IgD-negative memory B cell (primary cell): ENCODE data around the gene DMRTB1. TPM values are rescaled to one million over a fixed set of nuclear protein-coding genes. Genes with fewer than 3 reads are reported as not detected.
A peak's percentile ranks its signal among the peaks of the same experiment; 100 is the strongest.

Experiments
- H3K27ac Mint-ChIP-seq, 3 donors: one replicate each; pipeline ENCODE4 v1.8.0; 2020 to 2022; ENCODE audit warnings: mild to moderate bottlenecking in 3 of 3, mixed read lengths in 3 of 3, moderate library complexity in 1 of 3
- H3K27me3 Mint-ChIP-seq: one replicate; pipeline ENCODE4 v1.8.0; 2021; ENCODE audit warnings: mixed read lengths
- H3K36me3 Mint-ChIP-seq: one replicate; pipeline ENCODE4 v1.8.0; 2020; ENCODE audit warnings: mild to moderate bottlenecking, mixed read lengths
- H3K4me1 Mint-ChIP-seq, 3 donors: one replicate each; pipeline ENCODE4 v1.8.0; 2020 to 2022; ENCODE audit warnings: mixed read lengths in 3 of 3, mild to moderate bottlenecking in 1 of 3
- H3K4me3 Mint-ChIP-seq, 4 donors: one replicate each; pipeline ENCODE4 v1.8.0; 2020 to 2022; ENCODE audit warnings: mild to moderate bottlenecking in 4 of 4, mixed read lengths in 4 of 4, moderate library complexity in 3 of 4
- H3K9me3 Mint-ChIP-seq, 3 donors: one replicate each; pipeline ENCODE4 v1.8.0; 2020 to 2021; ENCODE audit warnings: mixed read lengths in 3 of 3, mild to moderate bottlenecking in 1 of 3
- polyA plus RNA-seq: library from polyadenylated mRNA; unstranded; fragments of 300-500 nt; fragmentation: Illumina TruSeq; gene quantifications from one replicate; pipeline ENCODE4 v1.2.3, GENCODE V29; 2021

The DMRTB1 gene
- not detected for polyA plus RNA-seq

- no peak within 1 kb of the TSS for H3K27ac Mint-ChIP-seq
- no peak within 1 kb of the TSS for H3K4me3 Mint-ChIP-seq
- peaks cover 0 to 2% (median 0%) of the 10 kb centered on the region in 3 donors for H3K9me3 Mint-ChIP-seq
- no peaks in the 10 kb centered on the region for H3K4me1 Mint-ChIP-seq
- no peaks in the 10 kb centered on the region for H3K36me3 Mint-ChIP-seq
- peaks cover 3% of the 10 kb centered on the region for H3K27me3 Mint-ChIP-seq
These were observed at the start of gene DMRTB1 for GRCh38 chr1:53459321-53460175. TSS of gene DMRTB1 (plus strand) at chr1:53459399. CDS start at chr1:53459454, 55 bp downstream.

GRCh38 chr1:53409695-53410094 lies 49.5 kb upstream of the DMRTB1 start:
- no peaks in the 10 kb centered on the region for H3K9me3 Mint-ChIP-seq
- H3K27ac Mint-ChIP-seq: peak overlapping the region in 1 of 3 donors; percentile 65
- no peaks in the 10 kb centered on the region for H3K36me3 Mint-ChIP-seq
- peak overlapping the region in 1 of 4 donors; percentile 25 for H3K4me3 Mint-ChIP-seq
- H3K27me3 Mint-ChIP-seq: peaks cover 15% of the 10 kb centered on the region
- H3K4me1 Mint-ChIP-seq: peaks cover 0 to 8% (median 3%) of the 10 kb centered on the region in 3 donors

GRCh38 chr1:53410100-53410541 lies 49.1 kb upstream of the DMRTB1 start:
- Mint-ChIP-seq H3K9me3 (no peaks in the 10 kb centered on the region), H3K36me3 (no peaks in the 10 kb centered on the region), H3K27me3 (peaks cover 18% of the 10 kb centered on the region), H3K27ac (peak overlapping the region in 1 of 3 donors; percentile 65), H3K4me1 (peaks cover 0 to 8% (median 3%) of the 10 kb centered on the region in 3 donors), H3K4me3 (peak overlapping the region in 1 of 4 donors; percentile 20)

- Mint-ChIP-seq H3K9me3 (no peaks in the 10 kb centered on the region), H3K36me3 (no peaks in the 10 kb centered on the region), H3K27me3 (peaks cover 18% of the 10 kb centered on the region), H3K27ac (no peak overlapping the region), H3K4me1 (peaks cover 0 to 8% (median 3%) of the 10 kb centered on the region in 3 donors), H3K4me3 (no peak overlapping the region)
These were observed 48.5 kb upstream of the DMRTB1 start for GRCh38 chr1:53410701-53411100.

GRCh38 chr1:53411541-53412152 lies 47.6 kb upstream of the DMRTB1 start:
- no peak overlapping the region for H3K4me3 Mint-ChIP-seq
- H3K27ac Mint-ChIP-seq: no peak overlapping the region
- H3K4me1 Mint-ChIP-seq: peaks cover 0 to 8% (median 3%) of the 10 kb centered on the region in 3 donors
- H3K27me3 Mint-ChIP-seq: peaks cover 16% of the 10 kb centered on the region
- H3K36me3 Mint-ChIP-seq: no peaks in the 10 kb centered on the region
- H3K9me3 Mint-ChIP-seq: no peaks in the 10 kb centered on the region

GRCh38 chr1:53412285-53413174 lies 46.7 kb upstream of the DMRTB1 start:
- no peaks in the 10 kb centered on the region for H3K36me3 Mint-ChIP-seq
- peaks cover 13% of the 10 kb centered on the region for H3K27me3 Mint-ChIP-seq
- no peaks in the 10 kb centered on the region for H3K9me3 Mint-ChIP-seq
- H3K4me3 Mint-ChIP-seq: peak overlapping the region in 1 of 4 donors; percentile 55
- peak overlapping the region in 1 of 3 donors; percentile 76 for H3K27ac Mint-ChIP-seq
- peaks cover 0 to 8% (median 3%) of the 10 kb centered on the region in 3 donors for H3K4me1 Mint-ChIP-seq

GRCh38 chr1:53413175-53414001 lies 45.8 kb upstream of the DMRTB1 start:
- Mint-ChIP-seq H3K27me3 (peaks cover 9% of the 10 kb centered on the region), H3K4me1 (peaks cover 0 to 8% (median 3%) of the 10 kb centered on the region in 3 donors), H3K36me3 (no peaks in the 10 kb centered on the region), H3K27ac (peak overlapping the region in 1 of 3 donors; percentile 76), H3K4me3 (peak overlapping the region in 1 of 4 donors; percentile 55), H3K9me3 (no peaks in the 10 kb centered on the region)

- H3K27me3 Mint-ChIP-seq: peaks cover 11% of the 10 kb centered on the region
- H3K4me1 Mint-ChIP-seq: peaks cover 0 to 6% (median 3%) of the 10 kb centered on the region in 3 donors
- H3K4me3 Mint-ChIP-seq: no peak overlapping the region
These were observed 44.6 kb upstream of the DMRTB1 start for GRCh38 chr1:53414632-53415031.

GRCh38 chr1:53415432-53415831 lies 43.8 kb upstream of the DMRTB1 start:
- peaks cover 10% of the 10 kb centered on the region for H3K27me3 Mint-ChIP-seq
- no peak overlapping the region for H3K27ac Mint-ChIP-seq
- H3K4me3 Mint-ChIP-seq: no peak overlapping the region
- peaks cover 0 to 1% (median 0%) of the 10 kb centered on the region in 3 donors for H3K9me3 Mint-ChIP-seq
- no peaks in the 10 kb centered on the region for H3K36me3 Mint-ChIP-seq
- H3K4me1 Mint-ChIP-seq: peaks cover 0 to 2% (median 1%) of the 10 kb centered on the region in 3 donors

More at GRCh38 chr1:53414632-53415031, 44.6 kb upstream of the DMRTB1 start:
- H3K9me3 Mint-ChIP-seq: no peaks in the 10 kb centered on the region
- H3K27ac Mint-ChIP-seq: peak overlapping the region in 1 of 3 donors; percentile 92
- no peaks in the 10 kb centered on the region for H3K36me3 Mint-ChIP-seq

GRCh38 chr1:53416269-53416813 lies 42.9 kb upstream of the DMRTB1 start:
- no peak overlapping the region for H3K4me3 Mint-ChIP-seq
- no peaks in the 10 kb centered on the region for H3K4me1 Mint-ChIP-seq
- H3K27me3 Mint-ChIP-seq: peaks cover 13% of the 10 kb centered on the region
- peaks cover 2 to 4% (median 2%) of the 10 kb centered on the region in 3 donors for H3K9me3 Mint-ChIP-seq
- H3K36me3 Mint-ChIP-seq: no peaks in the 10 kb centered on the region
- no peak overlapping the region for H3K27ac Mint-ChIP-seq

GRCh38 chr1:53417074-53417511 lies 42.1 kb upstream of the DMRTB1 start:
- no peaks in the 10 kb centered on the region for H3K36me3 Mint-ChIP-seq

GRCh38 chr1:53419034-53419433 lies 40.2 kb upstream of the DMRTB1 start:
- Mint-ChIP-seq H3K27me3 (peaks cover 16% of the 10 kb centered on the region), H3K4me1 (peaks cover 0 to 1% (median 0%) of the 10 kb centered on the region in 3 donors), H3K36me3 (no peaks in the 10 kb centered on the region), H3K4me3 (no peak overlapping the region), H3K27ac (no peak overlapping the region), H3K9me3 (peaks cover 4 to 7% (median 7%) of the 10 kb centered on the region in 3 donors)

More at GRCh38 chr1:53417074-53417511, 42.1 kb upstream of the DMRTB1 start:
- Mint-ChIP-seq H3K9me3 (peaks cover 2 to 7% (median 7%) of the 10 kb centered on the region in 3 donors), H3K4me3 (no peak overlapping the region), H3K4me1 (peaks cover 0 to 1% (median 0%) of the 10 kb centered on the region in 3 donors), H3K27ac (no peak overlapping the region), H3K27me3 (peaks cover 16% of the 10 kb centered on the region)

GRCh38 chr1:53420341-53420740 lies 38.9 kb upstream of the DMRTB1 start:
- peaks cover 0 to 1% (median 0%) of the 10 kb centered on the region in 3 donors for H3K4me1 Mint-ChIP-seq
- no peaks in the 10 kb centered on the region for H3K36me3 Mint-ChIP-seq
- H3K9me3 Mint-ChIP-seq: peaks cover 4 to 7% (median 7%) of the 10 kb centered on the region in 3 donors
- H3K4me3 Mint-ChIP-seq: no peak overlapping the region
- peaks cover 12% of the 10 kb centered on the region for H3K27me3 Mint-ChIP-seq
- no peak overlapping the region for H3K27ac Mint-ChIP-seq
